NCI-H1417 (cell line): ENCODE data around the gene DPCD.
"Not testable (repeated sequence)": the region's sequence is repeated elsewhere in the genome, so short reads cannot be mapped to it uniquely, and the experiment has no call there.

Experiments used
- DNase-seq, 3 experiments: peaks; one replicate each; lab custom pipeline; 2025; lab: John Stamatoyannopoulos, UW

The DPCD gene

GRCh38 chr10:101618871-101619270 is 30.8 kb downstream of the DPCD start:
- DNase-seq = no peak

DNA sequence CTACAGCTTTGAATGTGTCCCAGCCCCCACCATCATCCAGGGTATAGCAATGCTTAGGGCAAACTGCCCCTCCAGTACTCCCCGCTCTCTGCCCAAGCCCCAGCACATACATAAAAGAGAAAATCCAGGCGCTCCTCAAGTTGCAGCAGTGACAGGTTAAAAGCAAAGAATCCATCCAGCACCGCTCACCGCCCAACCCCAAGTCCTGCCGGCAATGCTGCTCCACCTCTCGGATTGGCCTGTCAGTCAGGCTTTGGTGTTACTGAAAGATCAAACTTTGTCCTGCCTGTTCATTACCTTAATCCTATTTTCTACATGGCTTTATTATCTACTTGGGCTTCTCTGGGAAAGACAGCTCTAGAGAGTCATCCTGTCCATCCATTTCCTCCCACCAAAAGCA is 31.9 kb downstream of the DPCD start:
- no peak for DNase-seq

DNA sequence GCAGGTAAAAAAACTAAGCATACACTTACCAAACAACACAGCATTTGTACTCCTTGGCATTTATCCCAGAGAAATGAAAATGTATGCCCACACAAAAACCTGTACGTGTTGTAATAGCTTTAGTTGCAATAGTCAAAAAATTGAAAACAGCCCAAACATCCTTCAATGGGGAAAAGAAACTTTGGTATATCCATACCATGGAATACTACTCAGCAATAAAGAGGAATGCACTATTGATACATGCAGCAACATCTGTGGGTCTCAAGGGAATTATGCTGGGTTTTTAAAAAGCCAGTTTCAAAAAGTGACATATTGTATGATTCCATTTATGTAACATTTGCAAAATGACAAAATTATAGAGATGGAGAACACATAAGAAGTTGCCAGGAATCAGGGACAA is 35.4 kb downstream of the DPCD start:
- DNase-seq = no peak

DNA sequence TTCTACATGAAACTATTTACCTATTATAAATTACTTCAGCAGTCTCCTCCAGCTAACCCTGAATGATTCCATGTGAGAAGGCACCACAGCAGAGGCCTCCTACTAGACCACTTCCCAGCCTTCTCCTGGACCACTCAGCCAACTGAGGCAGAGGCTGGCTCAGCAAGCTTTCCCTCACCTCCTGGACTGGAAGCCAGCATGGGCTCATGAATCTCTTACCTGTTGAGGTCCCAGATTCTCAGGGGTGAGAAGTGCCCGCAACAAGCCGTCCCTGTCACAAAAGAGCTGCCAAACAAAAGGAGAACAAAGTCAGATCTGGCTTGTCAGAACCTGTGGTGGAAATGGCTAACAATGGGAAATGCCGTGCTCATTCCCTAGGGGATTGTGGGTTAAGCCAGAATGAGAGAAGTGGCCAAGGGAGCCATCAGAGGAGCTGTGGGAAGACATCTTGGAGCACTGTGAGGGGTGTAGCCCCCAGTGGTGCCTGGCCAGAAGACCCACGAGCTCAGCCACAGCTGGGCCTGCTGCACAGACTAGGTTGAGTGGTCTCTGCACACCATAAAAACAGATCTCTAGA is 36.5 kb downstream of the DPCD start:
- DNase-seq = peak in 1 of 3 experiments; percentile 1

DNA sequence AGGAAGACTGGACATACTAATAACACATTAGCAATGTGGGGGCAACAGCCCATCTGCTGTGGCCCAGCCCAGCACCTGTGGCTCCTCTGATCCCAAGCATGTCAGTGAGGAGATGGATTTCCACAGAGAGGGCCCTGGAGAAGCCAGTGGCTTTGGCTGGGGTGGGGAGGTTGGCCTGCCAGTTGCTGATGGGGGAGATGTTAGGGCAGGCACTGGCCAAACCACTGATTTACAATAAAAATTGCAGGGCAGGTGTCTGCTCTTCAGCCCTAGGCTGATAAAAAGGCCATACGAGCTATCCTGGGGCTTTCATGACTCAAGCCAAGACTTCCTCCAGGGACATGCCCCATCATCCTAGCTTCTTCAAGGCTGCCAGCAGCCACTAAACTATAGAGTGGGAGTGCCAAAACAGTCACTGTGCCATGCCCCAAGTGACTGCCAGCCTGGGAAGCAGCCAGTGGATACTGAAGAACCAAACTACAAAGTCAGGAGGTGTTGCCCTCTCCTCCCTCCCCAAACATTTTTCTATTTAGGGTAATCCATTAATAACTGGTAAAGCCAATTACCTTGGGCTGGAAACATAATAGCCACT is 37.8 kb downstream of the DPCD start:
- DNase-seq = peak in 1 of 3 experiments; percentile 75

DNA sequence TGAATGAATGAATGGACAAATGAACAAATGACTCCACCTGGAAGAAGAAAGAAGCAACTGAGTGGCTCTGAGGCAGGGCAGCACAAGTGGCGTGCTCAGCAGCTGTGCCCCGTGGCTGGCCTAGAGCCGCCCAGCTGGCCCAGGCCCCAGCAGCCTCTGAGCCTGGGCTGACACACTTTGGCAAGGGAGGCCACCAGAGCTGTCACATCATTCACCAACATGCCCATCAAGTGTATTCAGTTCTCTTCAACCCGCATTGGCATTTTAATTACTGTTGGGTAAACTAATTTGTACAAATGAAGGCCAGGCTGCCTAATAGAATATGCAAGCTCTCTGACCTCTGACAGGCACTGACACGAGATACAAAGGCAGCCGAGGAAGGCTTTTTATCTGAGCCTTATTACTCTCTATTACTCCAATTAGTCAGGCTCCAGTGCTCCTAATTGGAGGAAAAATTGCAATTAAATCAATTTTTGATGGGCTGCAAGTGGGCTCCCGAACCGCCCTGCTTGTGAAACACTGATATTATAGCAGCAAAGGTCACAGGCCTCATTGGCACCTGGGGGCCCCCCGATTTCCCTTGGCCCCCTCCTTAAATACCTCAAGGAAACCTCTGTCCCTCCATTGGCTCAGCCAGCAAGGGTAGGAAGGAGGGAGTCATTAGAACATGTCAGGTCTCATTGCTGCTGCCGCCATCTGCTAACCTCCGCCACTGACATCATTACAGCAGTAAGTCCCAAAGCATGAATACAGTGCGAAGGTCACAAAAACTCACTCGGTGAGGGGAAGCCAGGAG is 41.9 kb downstream of the DPCD start:
- DNase-seq = peak in 1 of 3 experiments; percentile 3

DNA sequence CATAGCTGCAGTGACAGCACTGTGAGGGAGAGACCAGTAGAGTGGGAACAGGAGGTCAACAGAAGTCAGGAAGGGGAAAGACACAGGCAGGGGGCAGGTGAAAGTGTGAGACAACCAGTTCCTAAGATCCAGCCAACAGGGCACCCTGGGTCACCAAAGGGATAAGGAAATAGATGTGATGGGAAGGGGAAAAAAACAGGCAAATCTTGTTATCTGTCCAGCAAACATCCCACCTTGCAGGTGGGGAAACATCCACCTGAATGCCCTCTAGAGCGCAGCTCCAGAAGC is 42.5 kb downstream of the DPCD start:
- no peak for DNase-seq

DNA sequence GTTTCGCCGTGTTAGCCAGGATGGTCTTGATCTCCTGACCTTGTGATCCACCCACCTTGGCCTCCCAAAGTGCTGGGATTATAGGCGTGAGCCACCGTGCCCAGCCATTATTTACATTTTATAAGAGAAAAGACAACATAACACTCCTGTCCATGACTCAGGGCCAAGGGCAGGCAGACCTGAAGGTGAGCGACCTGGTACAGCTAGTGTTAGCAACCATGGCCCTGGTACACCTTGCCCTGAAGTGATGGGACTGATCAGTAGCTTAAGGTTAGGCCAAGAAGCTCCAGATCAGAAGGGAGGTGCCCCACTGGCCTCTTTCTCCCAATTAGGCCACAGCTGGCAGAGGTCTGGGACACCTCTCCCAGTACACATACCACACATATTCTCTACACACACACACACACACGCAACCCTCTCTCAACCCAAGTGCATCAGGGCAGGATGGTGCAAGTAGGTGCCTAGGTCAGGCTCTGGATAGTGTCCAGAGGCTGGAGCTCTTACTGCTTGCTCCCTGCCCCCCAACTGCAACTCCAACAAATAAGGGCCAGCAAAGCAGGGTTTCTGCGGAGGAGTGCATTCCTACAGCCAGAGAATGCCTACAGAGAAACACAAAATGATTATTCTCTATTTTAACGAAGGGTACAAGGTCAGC is 43.8 kb downstream of the DPCD start:
- no peak for DNase-seq

GRCh38 chr10:101633510-101633909 is 45.4 kb downstream of the DPCD start:
- DNase-seq = not testable (repeated sequence)

GRCh38 chr10:101639141-101639900 is 51.2 kb downstream of the DPCD start:
- no peak for DNase-seq

- peak in 1 of 3 experiments; percentile 81 for DNase-seq
Observed at GRCh38 chr10:101643546-101643945, 55.4 kb downstream of the DPCD start.

DNA sequence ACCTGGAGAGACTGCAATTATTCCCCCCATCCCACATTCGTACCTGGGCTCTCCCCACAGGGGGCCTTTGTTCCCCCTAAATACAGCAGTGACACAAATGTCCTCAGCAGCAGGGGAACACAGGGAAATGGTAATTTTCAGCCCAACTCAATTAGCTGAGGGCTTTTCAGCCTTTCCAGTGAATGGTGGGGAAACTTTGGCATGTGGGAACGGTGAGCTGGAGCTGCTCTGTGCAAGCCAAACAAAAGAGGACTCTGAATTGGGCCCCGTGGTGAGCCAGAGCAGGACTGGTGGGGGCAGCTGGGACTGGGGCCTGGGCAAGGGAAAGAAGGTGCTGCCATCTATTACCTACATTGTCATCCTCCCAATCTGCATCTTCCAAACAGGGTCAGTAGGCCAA is 55.9 kb downstream of the DPCD start:
- peak in 1 of 3 experiments; percentile 83 for DNase-seq

GRCh38 chr10:101645659-101646058 is 57.5 kb downstream of the DPCD start:
- DNase-seq = no peak

- no peak for DNase-seq
Observed at GRCh38 chr10:101646364-101646763, 58.2 kb downstream of the DPCD start.

- DNase-seq = no peak
Observed at GRCh38 chr10:101647255-101647654, 59.1 kb downstream of the DPCD start.

DNA sequence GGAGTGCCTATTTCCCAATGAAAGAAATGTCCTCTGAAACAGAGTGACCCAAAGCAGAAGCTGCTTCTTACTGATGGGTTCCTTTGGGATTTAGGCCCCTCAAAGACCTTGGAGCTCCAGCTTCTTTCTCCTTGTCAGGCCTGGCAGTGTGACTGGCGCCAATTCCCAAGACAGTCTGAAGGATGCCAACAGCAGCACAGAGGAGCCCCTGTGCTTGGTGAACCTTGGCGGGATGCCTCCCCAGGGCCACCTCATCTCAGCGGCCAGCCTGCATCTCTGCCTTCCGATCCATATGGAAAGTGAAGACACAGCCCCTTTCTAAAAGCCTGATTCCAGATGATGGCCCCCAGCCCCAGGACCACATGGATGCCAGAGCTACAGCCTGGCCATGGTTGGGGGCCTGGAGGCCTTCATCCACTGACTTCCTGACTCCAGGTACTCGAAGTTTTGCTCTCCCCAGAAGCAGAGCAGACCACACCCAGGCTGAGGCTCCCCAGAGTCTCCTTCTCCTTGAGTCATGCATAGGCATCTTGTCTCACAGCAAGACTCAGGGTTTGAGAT is 61.5 kb downstream of the DPCD start:
- DNase-seq = no peak

DNA sequence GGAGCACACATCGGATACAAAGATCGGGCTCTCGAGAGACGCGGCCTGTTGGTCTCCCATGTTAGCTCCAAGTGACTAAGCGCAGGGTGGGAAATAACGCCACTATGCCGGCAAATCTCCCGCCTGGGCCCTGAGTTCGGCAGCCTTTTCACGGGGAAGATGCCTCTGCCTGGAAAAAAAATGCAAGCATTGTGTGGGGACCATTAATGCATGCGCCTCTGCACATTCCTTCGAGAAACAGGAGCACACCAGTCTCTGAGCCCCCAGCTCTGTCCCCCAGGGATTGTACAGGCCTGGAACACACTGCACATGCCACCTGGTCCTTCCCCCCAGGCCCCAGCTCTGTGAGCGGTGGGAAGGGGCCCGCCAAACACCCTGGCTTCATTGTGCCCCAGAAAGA is 62.7 kb downstream of the DPCD start:
- no peak for DNase-seq

- DNase-seq = no peak
Observed at GRCh38 chr10:101651336-101651735, 63.2 kb downstream of the DPCD start.

DNA sequence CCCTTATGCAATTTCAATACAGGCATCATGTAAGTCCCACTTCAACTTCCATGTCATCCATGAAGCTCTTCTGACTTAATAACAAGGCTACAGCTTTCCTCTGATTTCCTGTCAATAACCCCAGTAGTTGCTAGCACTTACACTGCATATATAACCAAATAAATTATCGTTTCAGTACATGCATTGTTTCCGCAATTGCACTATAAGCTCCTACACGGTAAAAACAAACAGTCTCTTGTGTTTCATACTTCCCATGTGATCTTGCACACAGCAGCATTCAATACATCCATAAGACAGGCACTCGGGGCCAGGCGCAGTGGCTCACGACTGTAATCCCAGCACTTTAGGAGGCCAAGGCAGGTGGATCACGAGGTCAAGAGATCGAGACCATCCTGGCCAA is 65.4 kb downstream of the DPCD start:
- DNase-seq = no peak

GRCh38 chr10:101655570-101655969 is 67.4 kb downstream of the DPCD start:
- DNase-seq = no peak

DNA sequence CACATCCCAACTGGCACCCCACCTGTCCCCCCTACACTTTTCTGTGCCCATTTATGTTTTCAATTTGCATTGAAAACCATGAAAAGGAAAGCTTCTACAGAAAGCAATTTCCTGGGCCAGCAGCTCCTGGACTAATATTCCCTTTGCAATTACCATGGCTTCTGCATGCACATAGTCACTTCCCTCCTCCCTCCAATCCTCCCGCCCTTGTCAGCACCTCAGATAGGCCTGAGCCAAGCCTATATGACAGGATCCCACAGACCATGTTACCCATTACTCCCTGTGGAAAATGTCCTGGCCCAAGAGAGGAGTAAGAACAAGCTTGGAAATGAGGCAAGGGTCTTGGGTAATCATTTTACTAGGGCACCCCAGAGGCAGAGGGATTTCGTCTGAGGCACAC is 68.8 kb downstream of the DPCD start:
- DNase-seq = no peak

- DNase-seq = no peak
Observed at GRCh38 chr10:101658975-101659374, 70.9 kb downstream of the DPCD start.
